IPS-NIHi7 (cell line): ENCODE results near the gene SLC16A10.
A peak's percentile ranks its signal among the peaks of the same experiment; 100 is the strongest.
"Not testable (repeated sequence)": the region's sequence is repeated elsewhere in the genome, so short reads cannot be mapped to it uniquely, and the experiment has no call there.

Experiments used
- DNase-seq: peaks from one replicate; pipeline ENCODE4 v3.0.0; 2012; ENCODE audit warnings: mixed read lengths; ENCODE audit errors: extremely low spot score

SLC16A10 gene, protein sequence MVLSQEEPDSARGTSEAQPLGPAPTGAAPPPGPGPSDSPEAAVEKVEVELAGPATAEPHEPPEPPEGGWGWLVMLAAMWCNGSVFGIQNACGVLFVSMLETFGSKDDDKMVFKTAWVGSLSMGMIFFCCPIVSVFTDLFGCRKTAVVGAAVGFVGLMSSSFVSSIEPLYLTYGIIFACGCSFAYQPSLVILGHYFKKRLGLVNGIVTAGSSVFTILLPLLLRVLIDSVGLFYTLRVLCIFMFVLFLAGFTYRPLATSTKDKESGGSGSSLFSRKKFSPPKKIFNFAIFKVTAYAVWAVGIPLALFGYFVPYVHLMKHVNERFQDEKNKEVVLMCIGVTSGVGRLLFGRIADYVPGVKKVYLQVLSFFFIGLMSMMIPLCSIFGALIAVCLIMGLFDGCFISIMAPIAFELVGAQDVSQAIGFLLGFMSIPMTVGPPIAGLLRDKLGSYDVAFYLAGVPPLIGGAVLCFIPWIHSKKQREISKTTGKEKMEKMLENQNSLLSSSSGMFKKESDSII

GRCh38 chr6:111087106-111087835 lies at the start of gene SLC16A10:
TSS of gene SLC16A10 (plus strand) at chr6:111087503. CDS start at chr6:111087753, 250 bp downstream.
- peak; percentile 93 for DNase-seq

DNA sequence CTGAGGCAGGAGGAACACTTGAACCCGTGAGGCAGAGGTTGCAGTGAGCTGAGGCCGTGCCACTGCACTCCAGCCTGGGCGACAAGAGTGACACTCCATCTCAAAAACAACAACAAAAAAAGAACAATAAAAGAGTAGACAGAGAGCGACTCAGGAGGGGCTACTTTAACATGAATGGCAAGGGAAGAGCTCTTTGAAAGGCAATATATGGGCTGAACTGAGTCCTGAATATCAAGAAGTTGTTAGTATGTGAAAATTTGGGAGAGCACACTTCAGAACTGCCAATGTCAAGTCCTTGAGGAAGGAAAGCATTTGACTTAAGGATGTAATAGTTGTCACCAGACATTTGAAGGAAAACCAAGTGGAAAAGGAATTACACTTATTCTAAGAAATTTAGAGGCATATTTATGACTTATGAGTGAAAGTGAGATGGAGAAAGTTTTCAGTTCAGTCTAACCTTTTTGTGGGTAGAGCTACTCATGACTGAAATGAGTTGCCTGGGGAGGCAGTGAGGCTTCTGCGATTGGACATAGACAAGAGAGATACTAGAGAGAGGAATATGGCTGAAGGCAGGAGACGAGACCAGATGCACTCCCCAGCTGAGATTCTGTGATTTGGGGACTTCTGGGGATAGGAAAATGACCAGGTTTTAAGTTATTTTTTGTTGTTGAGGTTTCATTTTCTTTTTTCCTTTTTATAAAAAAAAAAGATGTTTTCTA lies 48.6 kb upstream of the SLC16A10 start:
- DNase-seq, result no peak

- DNase-seq, result no peak
These were observed 45.4 kb upstream of the SLC16A10 start for GRCh38 chr6:111041917-111042316.

- DNase-seq, result no peak
These were observed 40.1 kb upstream of the SLC16A10 start for GRCh38 chr6:111047244-111047643.

DNA sequence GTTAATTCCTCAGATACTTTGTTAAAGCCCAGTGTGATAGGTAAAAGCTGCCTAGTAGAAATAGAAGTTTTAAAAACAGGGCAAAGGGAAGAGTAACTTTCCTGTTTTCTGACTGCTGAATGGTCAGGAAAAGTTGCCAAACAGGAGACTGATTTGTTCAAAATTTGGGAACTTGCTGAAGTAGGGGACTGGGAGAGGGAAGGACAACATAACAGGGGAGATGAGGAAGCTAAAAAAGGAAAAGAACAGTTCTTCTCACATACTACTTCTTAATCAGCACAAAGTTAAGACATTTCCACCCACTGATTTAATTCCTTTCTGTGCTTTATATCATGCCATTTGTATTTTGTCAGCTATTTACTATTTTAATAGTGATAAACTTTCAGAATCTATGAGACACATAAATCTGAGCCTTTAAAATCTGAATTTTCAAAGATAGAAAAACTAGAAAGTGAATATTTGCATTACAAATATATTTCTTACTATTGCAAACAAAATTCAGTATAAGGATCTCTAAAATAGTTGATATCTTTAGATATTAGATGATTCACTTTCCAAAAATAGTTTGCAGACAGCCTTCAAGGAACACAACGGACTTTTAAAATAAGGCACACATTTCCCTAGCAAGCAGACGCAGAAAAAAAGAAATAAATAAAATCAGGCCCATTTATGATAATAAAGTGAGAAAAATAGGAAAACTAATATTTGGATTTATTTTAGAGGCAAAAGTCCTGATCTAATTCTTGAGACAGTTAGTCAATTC lies 36.9 kb upstream of the SLC16A10 start:
- DNase-seq, result no peak

DNA sequence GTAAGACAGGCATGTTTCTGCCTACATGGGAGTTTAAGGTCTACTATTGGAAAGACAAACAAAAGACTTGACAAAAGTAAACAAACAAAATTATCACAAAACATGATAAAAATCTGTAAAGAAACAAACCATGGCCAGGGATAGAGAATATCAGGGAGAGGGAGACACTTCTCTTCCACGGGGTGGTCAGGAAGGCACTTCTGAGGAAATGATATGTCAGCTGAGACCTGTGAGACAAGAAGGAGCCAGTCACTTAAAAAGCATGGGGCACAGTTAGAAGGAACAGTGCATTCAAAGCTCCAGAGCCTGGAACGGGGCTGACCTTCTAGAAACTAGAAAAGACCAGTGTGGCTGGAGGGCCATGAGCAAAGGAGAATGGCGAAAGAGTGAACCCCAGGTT lies 35.1 kb upstream of the SLC16A10 start:
- no peak for DNase-seq

GRCh38 chr6:111057074-111057752 lies 30.1 kb upstream of the SLC16A10 start:
- no peak for DNase-seq

DNA sequence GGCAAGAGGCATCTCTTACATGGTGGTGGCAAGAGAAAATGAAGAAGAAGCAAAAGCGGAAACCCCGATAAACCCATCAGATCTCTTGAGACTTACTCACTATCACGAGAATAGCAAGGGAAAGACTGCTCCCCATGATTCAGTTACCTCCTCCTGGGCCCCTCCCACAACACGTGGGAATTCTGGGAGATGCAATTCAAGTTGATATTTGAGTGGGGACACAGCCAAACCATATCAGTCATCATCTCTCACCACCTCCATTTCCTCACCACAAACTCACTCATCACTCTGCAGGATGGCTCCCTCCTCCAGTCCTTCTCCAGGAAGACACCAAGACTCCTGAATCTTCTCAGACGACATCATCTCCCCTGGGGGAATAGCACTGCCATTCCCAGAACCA lies 25.8 kb upstream of the SLC16A10 start:
- no peak for DNase-seq

GRCh38 chr6:111061985-111062384 lies 25.3 kb upstream of the SLC16A10 start:
- DNase-seq, result not testable (repeated sequence)

DNA sequence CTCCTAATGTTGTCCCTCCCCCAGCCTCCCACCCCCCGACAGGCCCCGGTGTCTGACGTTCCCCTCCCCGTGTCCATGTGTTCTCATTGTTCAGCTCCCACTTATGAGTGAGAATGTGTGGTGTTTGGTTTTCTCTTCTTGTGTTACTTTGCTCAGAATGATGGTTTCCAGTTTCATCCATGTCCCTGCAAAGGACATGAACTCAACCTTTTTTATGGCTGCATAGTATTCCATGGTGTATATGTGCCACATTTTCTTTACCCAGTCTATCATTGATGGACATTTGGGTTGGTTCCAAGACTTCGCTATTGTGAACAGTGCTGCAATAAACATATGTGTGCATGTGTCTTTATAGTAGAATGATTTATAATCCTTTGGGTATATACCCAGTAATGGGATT lies 24.4 kb upstream of the SLC16A10 start:
- DNase-seq, result not testable (repeated sequence)

GRCh38 chr6:111068109-111068865 lies 19.0 kb upstream of the SLC16A10 start:
- DNase-seq, result no peak

GRCh38 chr6:111068866-111069234 lies 18.5 kb upstream of the SLC16A10 start:
- no peak for DNase-seq

- DNase-seq, result no peak
These were observed 17.8 kb upstream of the SLC16A10 start for GRCh38 chr6:111069382-111070104.

GRCh38 chr6:111070105-111071005 lies 16.9 kb upstream of the SLC16A10 start:
- DNase-seq, result no peak

DNA sequence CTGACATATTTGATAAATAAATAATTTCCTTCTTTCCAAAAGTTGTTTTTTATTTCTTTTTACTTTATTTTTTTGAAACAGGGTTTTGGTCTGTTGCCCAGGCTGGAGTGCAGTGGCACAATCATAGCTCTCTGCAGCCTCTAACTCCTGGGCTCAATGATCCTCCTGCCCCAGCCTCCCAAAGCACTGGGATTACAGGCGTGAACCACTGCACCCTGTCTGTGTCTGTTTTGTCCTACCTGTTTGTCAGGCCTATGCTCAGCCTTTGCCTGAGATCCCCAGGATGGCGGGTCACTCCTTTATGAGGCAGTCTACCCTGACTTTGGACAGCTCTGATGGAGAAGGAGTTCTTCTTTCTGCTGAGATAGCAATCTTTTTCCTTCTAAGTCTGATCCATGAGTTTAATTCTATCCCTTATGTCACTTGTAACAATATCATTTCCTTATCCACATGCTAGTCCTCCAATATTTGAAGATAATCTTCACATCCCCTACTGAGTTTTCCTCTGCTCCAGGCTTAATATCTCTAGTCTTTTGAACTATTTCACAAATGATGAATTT lies 14.4 kb upstream of the SLC16A10 start:
- no peak for DNase-seq

DNA sequence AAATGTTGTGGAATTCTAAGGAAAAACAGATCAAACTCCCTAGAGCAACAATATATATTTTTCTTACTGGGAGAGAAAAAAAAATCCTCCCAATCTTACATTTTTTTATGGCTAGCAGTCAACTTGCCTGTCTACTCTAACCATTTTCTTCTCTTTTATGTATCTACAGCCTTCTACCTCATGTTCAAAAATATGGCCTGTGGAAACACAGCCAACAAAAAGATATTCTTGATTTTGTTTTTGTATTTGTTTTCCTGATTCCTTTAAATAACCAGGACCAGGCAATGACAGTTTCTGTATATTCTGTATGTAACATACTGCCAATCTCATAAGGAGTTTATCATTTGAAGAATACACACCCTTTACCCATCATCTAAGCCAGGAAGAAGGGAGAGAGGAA lies 13.0 kb upstream of the SLC16A10 start:
- no peak for DNase-seq

DNA sequence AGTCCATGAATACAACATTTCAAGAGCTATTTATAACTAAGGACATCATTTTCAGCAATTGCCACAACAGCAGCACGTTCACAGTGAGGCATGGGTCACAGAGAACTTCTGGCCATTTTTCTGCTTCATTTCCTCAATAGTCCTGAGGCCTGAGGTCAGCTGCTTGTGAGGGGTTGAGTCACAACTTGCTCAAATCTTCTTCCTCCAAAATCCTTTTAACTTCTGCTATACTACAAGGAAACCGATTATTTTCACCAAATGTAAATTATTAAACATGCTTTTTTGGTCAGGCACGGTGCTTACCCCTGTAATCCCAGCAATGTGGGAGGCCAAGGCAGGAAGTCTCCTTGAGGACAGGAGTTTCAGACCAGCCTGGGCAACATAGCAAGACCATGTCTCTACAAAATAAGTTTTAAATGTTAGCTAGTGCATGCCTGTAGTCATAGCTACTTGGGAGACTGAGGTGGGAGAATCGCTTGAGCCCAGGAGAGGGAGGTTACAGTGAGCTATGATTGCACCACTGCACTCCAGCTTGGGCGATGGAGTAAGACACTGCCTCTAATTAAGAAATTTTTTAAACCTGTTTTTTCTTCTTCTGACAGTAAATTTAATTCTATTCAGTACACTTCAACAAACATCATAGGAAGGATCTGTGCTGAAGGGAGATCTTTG lies 11.1 kb upstream of the SLC16A10 start:
- DNase-seq, result no peak

GRCh38 chr6:111080698-111081097 lies 6.6 kb upstream of the SLC16A10 start:
- no peak for DNase-seq
